HepG2 (cell line): ENCODE results near the gene ZNF513. TPM values are rescaled to one million over a fixed set of nuclear protein-coding genes. Genes with fewer than 3 reads are reported as not detected.

Experiments
- AFF4 ChIP-seq: sonication (generic); formaldehyde crosslinking; IDR thresholded peaks from 2 replicates; pipeline ENCODE4 v1.4.0; 2020; ENCODE audit warnings: missing genetic modification reagents
- BCL6 ChIP-seq: IDR thresholded peaks from 2 replicates; pipeline ENCODE4 v1.6.1; 2016; ENCODE audit warnings: missing genetic modification reagents, missing compliant biosample characterization
- FOXA1 ChIP-seq, 2 experiments: fragments of 450-650 bp in 1 of 2; sonication (generic) in 1 of 2; formaldehyde crosslinking in 1 of 2; IDR thresholded peaks; 2 replicates each; pipeline versions ENCODE4 v1.4.0 to v1.6.1; 2016 to 2020; ENCODE audit warnings: missing genetic modification reagents in 1 of 2
- KDM5B ChIP-seq: sonication (generic); formaldehyde crosslinking; IDR thresholded peaks from 2 replicates; pipeline ENCODE4 v1.4.0; 2020; ENCODE audit warnings: missing genetic modification reagents, mild to moderate bottlenecking, borderline replicate concordance
- KMT2A ChIP-seq: sonication (generic); formaldehyde crosslinking; IDR thresholded peaks from 2 replicates; pipeline ENCODE4 v1.4.0; 2020; ENCODE audit warnings: missing genetic modification reagents
- NONO ChIP-seq, 2 experiments: fragments of 450-650 bp in 1 of 2; sonication (generic) in 1 of 2; formaldehyde crosslinking in 1 of 2; IDR thresholded peaks in 1 of 2; conservative IDR thresholded peaks in 1 of 2; 2 replicates each; pipeline versions ENCODE4 v1.6.1 to v1.8.0; 2017 to 2022; ENCODE audit warnings: mild to moderate bottlenecking in 1 of 2, missing genetic modification reagents in 1 of 2, moderate library complexity in 1 of 2
- THRA ChIP-seq: sonication (generic); formaldehyde crosslinking; IDR thresholded peaks from 2 replicates; pipeline ENCODE4 v1.4.0; 2020; ENCODE audit warnings: missing genetic modification reagents, borderline replicate concordance
- ZBTB40 ChIP-seq, 2 experiments: fragments of 450-650 bp in 1 of 2; sonication (generic) in 1 of 2; formaldehyde crosslinking in 1 of 2; IDR thresholded peaks; 2 replicates each; pipeline versions ENCODE4 v1.6.1 to v1.8.0; 2016 to 2022; ENCODE audit warnings: antibody characterized with exemption in 1 of 2, mild to moderate bottlenecking in 1 of 2, missing genetic modification reagents in 1 of 2
- ZBTB43 ChIP-seq: sonication (generic); formaldehyde crosslinking; conservative IDR thresholded peaks from 2 replicates; pipeline ENCODE4 v1.4.0; 2020; ENCODE audit warnings: missing genetic modification reagents
- ZFX ChIP-seq: sonication (generic); formaldehyde crosslinking; IDR thresholded peaks from 2 replicates; pipeline ENCODE4 v1.4.0; 2020; ENCODE audit warnings: mild to moderate bottlenecking, low read depth, missing genetic modification reagents, moderate library complexity
- ZSCAN25 ChIP-seq: sonication (generic); formaldehyde crosslinking; IDR thresholded peaks from 2 replicates; pipeline ENCODE4 v1.8.0; 2022; ENCODE audit warnings: mild to moderate bottlenecking, missing genetic modification reagents
- polyA plus RNA-seq, 8 experiments: library from polyadenylated mRNA; depleted of rRNA in 3 of 8; stranded (reverse) in 7 of 8; unstranded in 1 of 8; fragments of >200 nt; fragmentation: Illumina TruSeq in 4 of 8; extraction: Trizol in 4 of 8; gene quantifications; 2 replicates each; pipeline versions ENCODE4 v1.2.1 to v1.2.3, GENCODE V29; 2011 to 2016; ENCODE audit warnings: low read depth in 4 of 8, missing spikeins in 1 of 8, mixed read lengths in 1 of 8; ENCODE audit not compliant: insufficient read depth in 1 of 8
- total RNA-seq, 5 experiments: library from RNA; depleted of rRNA; stranded (reverse); fragments of >200 nt; fragmentation: Illumina TruSeq; extraction: Trizol; gene quantifications; 2 replicates each; pipeline ENCODE4 v1.2.3, GENCODE V29; 2016; ENCODE audit warnings: low read depth in 1 of 5

The ZNF513 gene
- total and polyA plus RNA-seq, 2 of the 13 experiments (the other 11 are each of a cell fraction or from before 2014, with no cell fraction given) = 4.9 to 6.3 TPM

DNA sequence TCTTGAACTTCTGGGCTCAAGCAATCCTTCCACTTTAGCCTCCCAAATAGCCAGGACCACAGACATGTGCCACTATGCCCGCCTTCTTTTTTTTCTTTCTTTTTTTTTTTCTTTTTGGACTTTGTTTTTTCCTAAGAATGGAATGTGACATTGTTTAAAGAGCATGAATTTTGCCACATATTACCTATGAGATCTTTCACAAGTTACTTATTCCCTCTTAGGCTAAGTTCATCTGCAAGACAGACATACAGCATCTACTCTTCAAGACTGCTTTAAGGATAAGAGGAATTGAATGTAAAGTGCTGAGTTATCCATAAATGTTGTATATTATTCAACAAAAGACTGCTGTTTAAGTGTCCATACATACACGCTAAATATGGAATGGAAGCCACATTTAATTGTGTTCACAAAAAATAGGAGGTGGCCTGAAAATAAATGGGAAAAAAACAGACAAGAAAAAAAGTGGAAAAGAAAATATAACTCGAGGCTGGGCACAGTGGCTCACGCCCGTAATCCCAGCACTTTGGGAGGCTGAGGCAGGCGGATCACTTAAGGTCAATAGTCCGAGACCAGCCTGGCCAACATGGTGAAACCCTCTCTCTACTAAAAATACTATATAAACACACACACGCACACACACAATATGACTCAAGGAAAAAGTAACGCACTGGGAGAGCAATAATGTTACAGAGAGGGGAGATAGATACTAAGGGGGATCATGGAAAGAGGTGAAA is 32.1 kb upstream of the ZNF513 start (continued):
- TF ChIP-seq ZBTB40 (IDR thresholded peaks at IDR 0.05) = no peak; the same call in 1 of the 2 replicates
- TF ChIP-seq ZBTB40 (CRISPR knock-in tag; IDR thresholded peaks at IDR 0.05) = no peak; the same call in 1 of the 2 replicates
- TF ChIP-seq BCL6 = no peak
- TF ChIP-seq NONO (IDR thresholded peaks at IDR 0.05) = no peak
- no peak for TF ChIP-seq NONO (CRISPR knock-in tag; conservative IDR thresholded peaks at IDR 0.05)
- no peak for TF ChIP-seq KMT2A (CRISPR knock-in tag)
- no peak for TF ChIP-seq KDM5B (CRISPR knock-in tag)
- TF ChIP-seq AFF4 = no peak
- TF ChIP-seq ZFX (CRISPR knock-in tag) = no peak
- TF ChIP-seq ZBTB43 (CRISPR knock-in tag) = no peak
- TF ChIP-seq THRA (CRISPR knock-in tag) = peak; percentile 86
- no peak for TF ChIP-seq ZSCAN25
- peak; percentile 69 for TF ChIP-seq FOXA1 (IDR thresholded peaks at IDR 0.05)
- peak; percentile 68 for TF ChIP-seq FOXA1 (CRISPR knock-in tag; IDR thresholded peaks at IDR 0.05)
